Stimulated activated CD4-positive, alpha-beta T cell treated with anti-CD3 and anti-CD28 coated beads, Interleukin-12 subunit alpha, Interleukin-12 subunit beta, amount 100 ng/mL, for 24 hours (primary cell): ENCODE data around the gene IFIH1.

Source experiments
- DNase-seq, 2 experiments: peaks; one replicate each; pipeline ENCODE4 v3.0.0-alpha.2; 2020; ENCODE audit warnings: low read depth in 2 of 2

IFIH1 gene

DNA sequence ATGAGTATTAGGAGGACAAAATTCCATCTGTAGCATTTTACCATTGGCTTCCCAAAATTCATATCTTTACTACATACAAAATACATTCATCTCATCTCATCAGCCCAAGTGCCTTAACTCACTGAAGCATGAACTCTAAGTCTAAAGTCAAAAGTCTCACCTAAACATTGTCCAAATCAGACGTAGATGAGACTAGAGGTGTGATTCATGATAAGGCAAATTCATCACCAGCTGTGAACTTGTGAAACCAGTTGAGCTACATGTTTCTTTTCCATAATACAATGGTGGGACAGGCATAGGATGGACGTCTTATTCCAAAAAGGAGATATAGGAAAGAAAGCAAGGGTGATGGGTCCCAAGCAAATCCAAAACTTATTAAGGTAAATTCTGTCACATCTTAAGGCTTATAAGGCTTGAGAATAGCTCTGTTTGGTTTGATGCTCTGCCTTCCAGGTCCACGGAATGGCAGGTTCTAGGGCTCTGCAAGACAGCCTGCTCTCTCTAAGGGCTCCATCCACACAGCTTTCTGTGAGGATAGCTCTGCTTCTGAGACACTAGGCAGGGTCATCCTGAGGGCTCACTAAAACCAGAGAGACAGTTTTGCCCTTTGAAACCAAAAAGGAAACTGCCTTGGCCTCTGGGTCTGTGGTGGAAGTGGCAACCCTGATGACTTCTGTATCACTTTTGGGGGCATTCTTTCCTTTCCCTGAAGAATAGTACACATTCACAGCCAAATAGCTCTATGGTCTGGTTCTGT is 9.6 kb downstream of the IFIH1 start:
- no peak for DNase-seq

GRCh38 chr2:162305901-162306300 is 12.6 kb downstream of the IFIH1 start:
- DNase-seq = no peak

GRCh38 chr2:162301877-162302276 is 16.6 kb downstream of the IFIH1 start:
- no peak for DNase-seq

DNA sequence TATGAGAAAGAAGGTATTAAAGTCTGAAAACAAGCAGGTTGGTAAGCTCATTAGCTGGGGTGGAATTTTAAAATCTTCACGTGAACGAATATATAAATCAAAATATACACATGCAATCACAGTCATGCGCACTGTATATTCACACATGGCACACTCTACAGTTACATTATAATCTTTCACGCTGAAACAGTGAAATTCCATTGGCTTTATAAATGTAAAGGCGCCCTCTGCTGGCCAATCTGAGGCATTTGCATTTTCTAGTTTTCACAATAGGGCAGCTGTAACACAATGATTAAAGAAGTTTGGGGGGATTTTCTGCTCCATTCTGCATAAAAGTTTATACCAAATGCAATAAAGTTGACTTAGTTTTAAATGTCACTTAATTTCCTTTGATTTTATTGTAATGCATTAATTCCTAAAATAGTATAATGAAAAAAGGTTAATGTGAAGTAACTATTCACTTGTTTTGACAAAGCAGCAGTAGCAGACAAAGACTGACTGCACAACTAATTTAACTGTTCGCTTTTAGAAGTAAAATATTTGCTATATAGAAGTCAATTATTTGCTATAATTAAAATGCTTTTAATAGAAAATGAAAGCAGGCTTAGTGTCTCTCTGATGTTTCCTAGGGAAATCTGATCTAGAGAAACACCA is 17.2 kb downstream of the IFIH1 start:
- DNase-seq = peak in 1 of 2 experiments; percentile 26

- no peak for DNase-seq
These were observed 18.2 kb downstream of the IFIH1 start for GRCh38 chr2:162300266-162300665.

- no peak for DNase-seq
These were observed 19.7 kb downstream of the IFIH1 start for GRCh38 chr2:162298669-162299335.

DNA sequence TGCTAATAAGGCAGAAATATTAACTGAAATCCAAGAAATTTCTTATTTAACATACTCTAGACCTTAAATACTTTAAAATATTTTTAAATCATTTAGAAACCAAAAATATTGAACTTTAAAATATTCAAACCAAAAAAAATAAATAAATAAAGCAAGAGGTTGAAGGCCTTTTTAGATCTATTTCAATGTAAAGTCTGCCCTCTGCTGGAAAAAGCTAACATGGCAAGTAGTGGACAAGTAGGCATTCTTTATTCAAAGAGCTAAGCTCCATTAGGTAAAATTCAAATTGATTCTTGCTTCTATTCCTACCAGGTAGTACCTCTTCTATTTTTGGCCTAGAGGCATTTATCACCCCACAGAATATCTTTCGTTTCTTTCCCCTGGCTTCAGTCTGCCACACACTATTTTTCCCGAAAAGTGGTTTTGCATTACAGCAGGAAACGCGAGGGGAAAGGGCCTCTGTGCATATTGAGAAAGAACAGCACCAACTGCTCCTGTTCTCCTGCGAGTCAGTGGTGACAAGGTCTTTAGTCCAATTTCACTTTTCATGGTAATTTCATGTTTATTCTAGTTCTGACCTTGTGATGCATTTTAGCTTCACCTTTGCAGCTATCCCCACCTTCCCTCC is 20.4 kb downstream of the IFIH1 start:
- DNase-seq = peak in 1 of 2 experiments; percentile 31

DNA sequence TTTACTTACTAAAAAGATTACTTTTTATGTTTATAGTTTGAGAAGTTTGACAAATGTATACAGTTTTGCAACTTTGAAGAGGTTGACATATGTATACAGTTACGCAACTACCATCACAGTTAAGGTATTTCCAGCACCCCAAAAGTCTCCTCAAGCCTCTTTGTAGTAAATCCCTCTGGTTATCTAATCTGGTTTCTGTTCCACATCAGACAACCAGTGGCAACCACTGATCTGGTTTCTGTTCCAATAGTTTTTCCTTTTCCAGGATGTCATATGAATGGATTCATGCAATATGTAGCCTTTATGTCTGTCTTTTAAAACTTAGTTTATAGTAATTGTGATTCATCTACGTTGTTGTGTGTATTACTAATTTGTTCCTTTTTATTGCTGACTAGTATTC is 23.5 kb downstream of the IFIH1 start:
- no peak for DNase-seq

DNA sequence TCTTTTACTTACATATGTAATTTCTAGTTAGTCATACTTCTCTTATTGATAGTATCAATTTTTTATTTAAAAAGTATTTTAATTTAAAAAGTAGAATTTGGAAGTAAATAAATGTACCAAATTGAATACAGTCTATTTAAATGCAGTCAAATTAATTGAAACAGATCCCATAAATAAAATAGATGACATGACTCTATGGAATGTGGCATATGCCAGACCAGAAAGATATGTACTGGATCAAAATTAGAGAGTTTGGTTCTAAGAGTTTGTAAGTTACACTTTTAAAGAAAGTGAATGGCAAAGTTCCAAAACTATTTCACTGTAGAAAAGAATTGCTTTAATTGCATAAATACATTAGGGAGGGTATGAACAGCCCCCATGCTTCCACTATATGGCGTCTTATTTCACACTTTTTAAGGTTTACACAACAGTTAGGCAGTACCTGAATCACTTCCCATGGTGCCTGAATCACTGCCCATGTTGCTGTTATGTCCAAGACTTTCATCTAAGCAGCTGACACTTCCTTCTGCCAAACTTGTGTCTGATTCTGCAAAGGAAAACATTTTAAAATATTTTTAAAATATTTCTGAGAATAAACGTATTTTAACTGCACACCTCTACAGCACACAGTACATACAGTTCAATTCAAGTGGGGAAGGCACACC is 25.2 kb downstream of the IFIH1 start:
- no peak for DNase-seq

GRCh38 chr2:162291748-162292147 is 26.7 kb downstream of the IFIH1 start:
- no peak for DNase-seq

GRCh38 chr2:162282765-162283425 is 35.6 kb downstream of the IFIH1 start:
- DNase-seq = no peak

DNA sequence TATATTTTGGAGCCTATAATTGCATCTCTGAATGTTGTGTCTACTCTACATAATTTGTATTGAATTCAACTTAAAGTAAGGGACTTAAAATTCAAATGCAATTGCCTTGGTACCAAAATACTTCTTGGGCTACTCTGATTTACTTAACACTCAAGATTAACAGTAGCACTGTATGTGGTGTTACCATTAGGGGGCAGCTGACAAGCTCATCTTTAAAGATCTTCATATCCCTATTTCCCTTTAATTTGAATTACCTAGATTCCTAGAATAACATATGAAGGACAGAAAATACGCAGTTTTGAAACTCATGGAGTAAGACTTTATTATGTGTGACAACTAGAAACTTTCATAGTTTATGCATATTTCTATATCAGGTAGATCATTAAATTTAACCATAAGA is 37.8 kb downstream of the IFIH1 start:
- DNase-seq = no peak

GRCh38 chr2:162277381-162277780 is 41.1 kb downstream of the IFIH1 start:
- DNase-seq = no peak

- no peak for DNase-seq
These were observed 50.5 kb downstream of the IFIH1 start for GRCh38 chr2:162267996-162268395.

- DNase-seq = no peak
These were observed 51.0 kb downstream of the IFIH1 start for GRCh38 chr2:162267496-162267895.

GRCh38 chr2:162266460-162266760 is 52.1 kb downstream of the IFIH1 start:
- no peak for DNase-seq

DNA sequence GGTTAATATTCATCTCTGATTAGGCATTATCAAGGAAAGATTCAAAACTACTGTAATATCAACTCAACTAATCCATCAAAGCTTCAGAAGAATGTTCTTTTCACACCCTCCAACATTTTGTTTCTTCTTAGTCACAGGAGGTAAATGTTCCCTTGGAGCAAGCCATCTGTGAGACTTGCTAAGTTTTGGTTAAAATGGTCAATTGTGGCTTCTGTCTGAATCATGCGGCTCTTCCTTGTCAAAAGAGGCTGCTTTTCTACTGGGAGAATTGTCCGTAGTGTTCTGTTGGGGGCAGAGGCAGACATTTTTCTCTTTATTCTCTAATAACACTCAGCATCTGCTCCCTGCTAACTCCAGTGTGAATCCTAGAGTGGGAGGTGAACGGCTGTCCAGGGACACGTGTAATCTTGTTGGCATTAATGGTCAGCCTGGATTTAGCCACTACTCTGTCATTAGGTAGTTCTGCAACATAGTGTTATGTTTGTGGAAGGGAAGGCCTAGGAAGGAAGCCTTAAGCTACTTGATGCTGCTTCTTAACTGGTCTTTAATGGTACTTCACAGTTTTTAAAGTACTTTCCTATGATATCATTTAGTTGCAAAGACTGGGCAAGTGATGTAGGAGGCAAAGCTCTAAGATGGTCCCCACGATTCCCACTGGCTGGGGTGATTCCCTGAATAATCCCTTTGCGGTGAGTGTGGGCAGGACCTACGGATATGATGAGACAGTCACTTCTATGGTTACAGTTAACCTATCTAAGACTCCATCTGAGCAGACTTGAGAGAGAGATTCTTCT is 52.6 kb downstream of the IFIH1 start:
- no peak for DNase-seq

- no peak for DNase-seq
These were observed 57.2 kb downstream of the IFIH1 start for GRCh38 chr2:162261032-162261945.

- no peak for DNase-seq
These were observed 59.8 kb downstream of the IFIH1 start for GRCh38 chr2:162258686-162259085.

- DNase-seq = no peak
These were observed 60.3 kb downstream of the IFIH1 start for GRCh38 chr2:162258169-162258568.
